ENCODE results near the gene CLTC.

- no peak for TF ChIP-seq CTCF (IDR thresholded peaks at IDR 0.05)
- TF ChIP-seq POLR2AphosphoS5 (IDR thresholded peaks at IDR 0.05; ENCODE audit: insufficient read depth in 1 of 2, low read depth in 1 of 2): peak in 1 of 2 donors; percentile 10
- TF ChIP-seq POLR2A (IDR thresholded peaks at IDR 0.05): no peak
Observed at GRCh38 chr17:59617156-59617732, 2.5 kb upstream of the CLTC start.
